Nephron (organoid): ENCODE measurements around the gene LCN2.

Experiments used
- H3K27ac Mint-ChIP-seq, 3 experiments: 2 replicates each; pipeline ENCODE4 v1.8.0; 2020; ENCODE audit warnings: mixed read lengths in 3 of 3, mild to moderate bottlenecking in 2 of 3, moderate library complexity in 1 of 3
- H3K27me3 Mint-ChIP-seq: 2 replicates; pipeline ENCODE4 v1.8.0; 2021; ENCODE audit warnings: low read depth, mild to moderate bottlenecking, moderate library complexity, mixed read lengths
- H3K36me3 Mint-ChIP-seq: 2 replicates; pipeline ENCODE4 v1.8.0; 2020; ENCODE audit warnings: low read depth, mixed read lengths
- H3K4me1 Mint-ChIP-seq: 2 replicates; pipeline ENCODE4 v1.8.0; 2020; ENCODE audit warnings: mixed read lengths
- H3K4me3 Mint-ChIP-seq, 3 experiments: 2 replicates each; pipeline ENCODE4 v1.8.0; 2020; ENCODE audit warnings: mild to moderate bottlenecking in 3 of 3, mixed read lengths in 3 of 3, moderate library complexity in 2 of 3
- H3K9me3 Mint-ChIP-seq: 2 replicates; pipeline ENCODE4 v1.8.0; 2020; ENCODE audit warnings: mixed read lengths
- CTCF ChIP-seq, 3 experiments: fragments of 200-600 bp; sonication (generic); IDR thresholded peaks; one replicate each; pipeline ENCODE4 v1.5.0; 2021; ENCODE audit warnings: antibody characterized with exemption in 3 of 3; ENCODE audit not compliant: unreplicated experiment in 3 of 3

Gene LCN2

GRCh38 chr9:128144239-128145181 lies 4.7 kb upstream of the LCN2 start:
- Mint-ChIP-seq H3K9me3 (no peaks in the 10 kb centered on the region), H3K4me3 (no peak overlapping the region), H3K27ac (peak overlapping the region in 1 of 3 experiments; percentile 49)

GRCh38 chr9:128145536-128145935 lies 3.7 kb upstream of the LCN2 start:
- Mint-ChIP-seq H3K9me3 (no peaks in the 10 kb centered on the region), H3K4me1 (peaks cover 31% of the 10 kb centered on the region), H3K4me3 (peak overlapping the region in 1 of 3 experiments; percentile 7), H3K27me3 (peaks cover 4% of the 10 kb centered on the region), H3K36me3 (no peaks in the 10 kb centered on the region), H3K27ac (peak overlapping the region; percentile 47 to 72 (median 51))
- no peak for TF ChIP-seq CTCF (IDR thresholded peaks at IDR 0.05; ENCODE audit: unreplicated experiment in 3 of 3)

More at GRCh38 chr9:128144239-128145181, 4.7 kb upstream of the LCN2 start:
- H3K27me3 Mint-ChIP-seq = peaks cover 4% of the 10 kb centered on the region
- peaks cover 34% of the 10 kb centered on the region for H3K4me1 Mint-ChIP-seq
- H3K36me3 Mint-ChIP-seq = no peaks in the 10 kb centered on the region
- no peak for TF ChIP-seq CTCF (IDR thresholded peaks at IDR 0.05; ENCODE audit: unreplicated experiment in 3 of 3)

- H3K4me1 Mint-ChIP-seq = peaks cover 31% of the 10 kb centered on the region
- no peaks in the 10 kb centered on the region for H3K36me3 Mint-ChIP-seq
- no peak for TF ChIP-seq CTCF (IDR thresholded peaks at IDR 0.05; ENCODE audit: unreplicated experiment in 3 of 3)
- H3K27me3 Mint-ChIP-seq = peaks cover 4% of the 10 kb centered on the region
- no peaks in the 10 kb centered on the region for H3K9me3 Mint-ChIP-seq
- peak overlapping the region in 1 of 3 experiments; percentile 7 for H3K4me3 Mint-ChIP-seq
- H3K27ac Mint-ChIP-seq = peak overlapping the region; percentile 47 to 72 (median 51)
Observed at GRCh38 chr9:128145951-128146351, 3.3 kb upstream of the LCN2 start.

- Mint-ChIP-seq H3K27ac (no peak overlapping the region), H3K9me3 (no peaks in the 10 kb centered on the region), H3K36me3 (no peaks in the 10 kb centered on the region), H3K27me3 (peaks cover 4% of the 10 kb centered on the region), H3K4me3 (no peak overlapping the region), H3K4me1 (peaks cover 31% of the 10 kb centered on the region)
- no peak for TF ChIP-seq CTCF (IDR thresholded peaks at IDR 0.05; ENCODE audit: unreplicated experiment in 3 of 3)
Observed at GRCh38 chr9:128146591-128147120, 2.6 kb upstream of the LCN2 start.

GRCh38 chr9:128148509-128149000 lies 698 bp upstream of the LCN2 start:
- Mint-ChIP-seq H3K27ac (peak overlapping the region in 2 of 3 experiments; percentile 84 to 85), H3K27me3 (no peaks in the 10 kb centered on the region), H3K4me1 (peaks cover 21% of the 10 kb centered on the region), H3K36me3 (no peaks in the 10 kb centered on the region), H3K4me3 (no peak overlapping the region), H3K9me3 (no peaks in the 10 kb centered on the region)
- TF ChIP-seq CTCF (IDR thresholded peaks at IDR 0.05; ENCODE audit: unreplicated experiment in 3 of 3) = no peak
